NCI-H1436 treated with DMSO at 0.1 percent for 48 hours (cell line): ENCODE measurements around the gene ENPP6.

Experiments
- DNase-seq: peaks from one replicate; lab custom pipeline; 2025; lab: John Stamatoyannopoulos, UW

ENPP6 gene

DNA sequence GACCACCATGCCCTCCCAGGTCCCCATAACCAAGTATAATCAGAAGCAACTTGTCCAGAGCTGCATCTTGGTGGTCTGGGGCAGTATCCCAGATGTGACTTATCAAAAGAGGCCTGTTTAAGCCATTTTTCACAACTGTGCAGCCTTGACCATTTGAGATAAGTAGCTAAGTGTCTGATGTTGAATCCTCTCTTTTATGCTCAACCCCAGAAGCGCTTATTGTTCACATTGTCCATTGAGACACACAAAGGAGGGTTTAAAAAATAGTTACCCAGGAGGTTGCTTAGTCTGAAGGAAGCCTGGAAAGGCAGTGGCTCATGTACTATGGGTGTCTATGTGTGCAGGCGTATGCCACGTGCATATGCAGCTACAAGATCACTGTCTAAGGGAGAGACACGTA, 27.0 kb downstream of the ENPP6 start:
- DNase-seq = no peak

DNA sequence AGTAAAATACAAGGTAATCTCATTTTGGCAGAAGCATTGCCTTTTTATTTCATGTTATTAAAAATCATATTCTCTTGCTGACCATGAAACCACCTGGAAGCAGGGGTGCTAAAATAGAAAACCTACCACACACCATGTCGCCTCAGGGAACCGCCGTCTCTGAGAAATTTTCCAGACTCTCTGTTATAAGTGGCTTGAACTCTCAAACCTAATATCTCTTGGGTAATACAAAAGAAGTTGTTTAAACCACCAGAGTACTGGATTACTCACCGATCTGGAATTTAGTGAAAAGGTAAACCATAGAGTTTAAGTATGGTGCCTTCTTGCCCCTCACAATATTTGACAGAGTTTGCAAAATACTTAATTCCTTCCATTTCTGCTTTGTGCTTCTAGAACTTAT, 27.7 kb downstream of the ENPP6 start:
- DNase-seq = no peak

DNA sequence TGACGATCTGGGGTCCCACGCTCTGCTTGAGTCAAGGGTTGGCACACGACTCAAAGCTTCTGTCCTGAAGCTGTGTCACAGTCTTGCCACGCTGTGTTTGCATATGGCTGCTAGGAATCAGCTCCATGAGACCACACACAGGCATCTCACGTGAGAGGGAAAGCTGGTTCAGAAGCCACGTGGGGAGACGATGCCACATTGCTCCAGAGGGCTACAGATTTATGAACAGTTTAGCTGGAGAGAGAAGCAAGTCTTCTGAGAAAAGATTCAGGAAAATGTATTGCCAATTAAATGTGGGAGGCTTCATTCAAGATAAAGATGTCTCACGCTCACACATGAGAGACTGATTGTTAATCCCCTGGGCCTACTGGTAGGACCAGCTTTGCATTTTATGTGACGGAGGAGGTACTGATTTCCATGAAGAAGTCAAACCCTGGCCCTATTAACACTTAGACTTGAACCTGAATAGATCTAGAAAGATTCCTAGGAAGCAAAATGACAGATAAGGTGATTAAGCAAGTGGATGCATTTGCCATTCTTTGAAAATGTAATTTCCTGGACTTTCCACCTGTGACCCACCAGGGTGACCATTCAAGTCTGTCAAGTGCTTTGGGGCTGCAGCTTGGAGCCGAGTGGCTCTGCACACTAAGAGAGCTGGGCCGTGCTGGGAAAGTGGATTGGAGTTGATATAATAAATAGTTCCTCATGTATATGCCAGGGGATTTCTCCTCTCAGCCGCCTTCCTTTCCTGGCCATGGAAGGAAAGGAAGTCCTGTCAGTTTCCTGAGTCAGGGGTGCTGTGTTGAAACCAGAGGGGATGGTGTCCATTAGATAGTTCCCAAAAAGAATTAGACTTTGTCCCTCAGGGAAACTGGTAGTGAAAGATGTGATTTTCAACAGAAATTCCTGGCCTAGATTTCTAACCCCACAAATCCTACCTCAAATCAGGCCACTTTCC, 29.0 kb downstream of the ENPP6 start:
- DNase-seq = no peak

DNA sequence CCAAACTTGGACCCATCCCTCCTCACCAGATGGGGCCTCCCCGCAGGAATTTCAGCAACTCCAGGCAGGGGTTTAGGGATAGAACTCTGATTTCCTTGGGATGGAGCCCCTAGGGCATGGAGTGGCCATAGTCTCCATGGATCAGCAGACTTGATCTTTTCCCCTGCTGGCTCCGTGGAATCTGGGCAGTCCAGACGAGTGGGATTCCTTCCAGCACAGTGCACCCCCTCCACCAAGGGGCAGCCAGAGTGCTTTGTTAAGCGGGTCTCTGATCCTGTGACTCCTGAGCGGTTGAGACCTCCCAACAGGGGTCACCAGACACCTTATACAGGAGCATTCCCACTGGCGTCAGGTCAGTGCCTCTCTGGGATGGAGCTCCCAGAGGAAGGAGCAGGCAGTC, 40.4 kb downstream of the ENPP6 start:
- no peak for DNase-seq

DNA sequence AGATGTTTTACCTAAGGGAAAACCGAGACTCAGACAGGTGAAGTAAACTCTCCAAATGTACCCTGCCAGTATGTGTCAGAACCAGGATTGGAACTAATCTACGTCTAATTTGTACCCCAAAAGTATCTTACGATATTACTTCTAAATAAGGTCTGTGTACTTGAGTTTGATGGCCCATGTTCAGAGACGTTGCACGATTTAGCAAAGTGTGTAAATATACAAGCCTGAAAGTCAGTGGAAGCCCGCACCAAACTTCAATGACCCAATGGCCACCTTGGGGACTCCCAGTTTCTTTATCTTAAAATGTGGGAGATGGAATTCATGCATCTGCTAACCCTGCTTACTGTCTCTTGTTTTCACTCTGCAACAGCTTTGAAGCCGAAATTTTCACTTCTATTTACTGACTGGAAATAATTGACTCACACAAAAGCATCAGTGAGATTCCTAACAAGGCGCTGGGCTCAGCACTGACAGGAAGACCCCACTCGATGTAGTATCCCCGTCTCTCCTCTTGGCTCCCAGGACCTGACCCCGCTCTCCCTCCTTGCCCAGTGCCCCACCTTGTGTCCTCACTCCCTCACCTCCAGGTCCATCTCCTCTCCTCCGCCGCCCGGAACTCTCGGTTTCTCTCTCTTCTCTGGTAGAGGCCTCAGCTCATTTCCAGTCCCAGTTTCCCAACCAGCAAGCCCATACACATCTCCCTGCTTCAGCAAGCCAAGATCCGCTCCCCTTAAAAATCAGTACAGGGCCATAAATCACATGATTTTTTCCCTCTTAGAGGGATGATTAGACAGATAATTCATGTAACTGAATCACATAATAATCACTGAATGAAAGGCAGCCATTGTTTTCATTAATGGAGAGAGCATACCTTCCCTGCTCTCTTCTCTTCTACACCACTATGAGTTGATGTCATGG, 42.8 kb downstream of the ENPP6 start:
- DNase-seq = no peak

DNA sequence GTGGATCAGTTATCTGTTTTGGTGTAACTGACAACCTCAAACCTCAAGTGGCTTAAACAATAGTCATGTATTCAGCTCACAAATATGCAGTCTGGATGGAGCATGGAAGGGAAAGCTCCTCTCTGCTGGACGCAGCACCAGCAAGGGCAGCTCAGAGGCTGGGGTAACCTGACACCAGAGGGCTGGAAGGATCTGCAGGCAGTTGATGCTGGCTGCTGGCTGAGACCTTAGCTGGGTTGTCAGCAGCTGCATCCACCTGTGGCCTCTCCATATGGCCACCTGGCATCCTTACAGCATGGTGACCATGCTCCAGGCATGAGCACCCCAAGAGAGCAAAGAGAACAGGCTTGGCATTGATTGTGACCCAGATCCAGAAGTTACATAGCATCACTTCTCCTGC, 46.7 kb downstream of the ENPP6 start:
- no peak for DNase-seq

DNA sequence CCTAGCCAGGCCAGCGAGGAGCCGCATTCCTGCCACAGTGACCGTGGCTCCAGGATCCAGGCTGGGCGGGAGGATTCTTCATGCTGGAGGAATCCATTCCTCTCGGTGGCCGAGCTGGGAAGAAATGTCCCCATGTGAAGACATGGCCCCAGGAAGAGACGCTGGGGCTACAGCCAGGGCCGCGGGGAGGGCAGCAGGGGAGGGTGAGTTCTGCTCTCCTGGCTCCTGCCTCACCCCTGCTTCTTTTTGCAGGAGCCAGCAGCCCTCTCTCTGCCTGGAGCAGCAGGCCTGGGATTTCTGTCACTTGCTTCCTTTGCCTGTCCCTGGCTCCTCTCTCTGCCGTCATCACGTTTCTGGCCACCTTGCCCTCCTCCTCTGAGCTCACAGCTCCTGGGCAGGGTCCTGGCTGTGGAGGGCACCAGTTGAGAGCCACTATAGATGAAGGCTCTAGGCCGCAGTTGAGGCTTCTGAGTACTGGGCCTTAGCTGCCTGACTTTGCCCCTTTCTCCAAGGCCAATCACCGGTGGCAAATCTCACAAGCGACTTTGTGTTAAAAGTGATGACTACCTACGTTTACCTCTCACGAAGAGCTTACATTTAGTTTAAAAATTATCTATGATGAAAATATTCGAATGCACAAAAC, 48.3 kb downstream of the ENPP6 start:
- no peak for DNase-seq

DNA sequence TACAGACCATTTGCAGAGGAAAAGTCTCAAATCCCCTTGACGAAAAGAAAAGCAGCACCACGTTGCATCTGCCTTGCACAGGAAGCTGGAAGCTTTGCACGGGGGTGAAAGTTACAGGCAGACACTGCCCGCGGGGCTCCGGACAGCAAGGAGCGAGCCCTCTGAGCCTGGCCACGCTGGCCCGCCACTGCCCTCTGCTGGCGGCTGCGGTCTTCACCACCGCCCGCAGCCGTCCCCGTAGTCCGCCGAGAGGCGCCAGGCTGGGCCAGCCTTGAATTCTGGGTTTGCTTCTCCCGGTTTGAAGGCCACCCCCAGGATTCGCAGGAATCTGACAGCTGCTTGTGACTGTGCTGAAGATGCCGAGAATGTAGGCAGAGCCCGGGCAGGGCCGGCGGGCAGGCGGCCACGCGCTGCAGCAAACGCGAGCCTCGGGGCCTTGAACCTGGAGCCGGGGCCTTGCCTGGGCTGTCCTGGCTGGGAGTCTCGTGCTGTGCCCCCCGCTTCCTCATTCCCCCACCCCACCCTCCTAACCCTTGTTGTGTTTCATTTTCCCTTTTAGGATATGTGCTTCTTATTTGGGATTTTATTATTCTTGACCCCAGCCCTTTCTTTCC, 49.2 kb downstream of the ENPP6 start:
- no peak for DNase-seq

DNA sequence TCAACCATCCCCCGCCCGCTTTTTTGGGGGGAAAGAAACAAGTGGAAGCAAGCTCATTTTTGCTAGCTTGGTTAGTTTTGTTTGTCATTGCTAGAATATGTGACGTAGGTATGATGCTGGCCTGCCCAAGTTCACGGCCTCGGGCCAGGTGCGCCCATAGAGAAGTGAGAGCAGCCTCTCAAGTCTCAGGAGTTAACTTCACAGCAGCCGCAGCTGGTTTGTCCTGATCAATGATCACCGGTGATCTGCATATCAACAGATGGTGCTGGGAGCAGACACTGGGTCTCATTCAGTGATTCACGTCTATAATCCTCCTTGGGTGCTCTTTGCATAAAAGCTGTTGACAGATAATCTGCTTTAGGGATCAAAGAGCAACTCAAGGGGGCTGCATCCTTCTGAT, 50.1 kb downstream of the ENPP6 start:
- no peak for DNase-seq

DNA sequence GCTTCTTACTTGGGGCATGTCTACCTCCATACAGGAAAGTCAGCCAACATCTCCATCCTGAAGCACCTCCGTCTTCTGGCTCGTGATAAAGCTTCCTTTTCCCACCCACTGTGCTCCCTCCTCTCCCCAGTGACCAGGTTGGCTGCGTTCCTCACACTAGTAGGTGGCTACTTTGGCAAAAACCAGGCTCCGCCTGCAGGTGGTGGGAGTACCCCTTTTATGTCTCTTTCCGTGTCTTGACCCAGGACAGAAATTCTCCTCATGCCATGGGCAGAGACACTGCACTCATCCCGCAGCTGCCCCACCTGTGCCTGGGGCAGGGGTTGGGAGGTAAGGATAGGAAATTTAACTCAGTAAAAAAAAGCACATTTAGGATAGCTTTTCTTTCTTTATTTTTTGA, 50.9 kb downstream of the ENPP6 start:
- DNase-seq = no peak

DNA sequence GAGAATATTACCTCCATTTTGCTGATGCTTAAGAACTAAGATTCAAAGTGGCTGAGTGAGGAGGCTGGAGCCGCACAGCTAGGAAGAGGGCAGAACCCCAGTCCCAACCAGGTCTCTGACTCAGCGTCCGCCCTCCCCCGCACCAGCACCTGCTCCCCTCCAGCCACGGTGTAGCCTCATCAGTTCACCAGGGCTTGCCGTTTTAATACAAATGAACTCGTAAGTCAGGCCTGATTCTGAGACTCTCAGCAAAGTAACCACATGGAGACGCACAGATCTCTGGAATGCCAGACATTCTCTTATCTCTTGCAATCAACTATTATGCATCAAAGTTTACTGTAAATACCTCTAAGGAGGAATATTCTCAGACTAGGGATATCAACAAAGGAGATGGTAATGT, 52.4 kb downstream of the ENPP6 start:
- DNase-seq = no peak

DNA sequence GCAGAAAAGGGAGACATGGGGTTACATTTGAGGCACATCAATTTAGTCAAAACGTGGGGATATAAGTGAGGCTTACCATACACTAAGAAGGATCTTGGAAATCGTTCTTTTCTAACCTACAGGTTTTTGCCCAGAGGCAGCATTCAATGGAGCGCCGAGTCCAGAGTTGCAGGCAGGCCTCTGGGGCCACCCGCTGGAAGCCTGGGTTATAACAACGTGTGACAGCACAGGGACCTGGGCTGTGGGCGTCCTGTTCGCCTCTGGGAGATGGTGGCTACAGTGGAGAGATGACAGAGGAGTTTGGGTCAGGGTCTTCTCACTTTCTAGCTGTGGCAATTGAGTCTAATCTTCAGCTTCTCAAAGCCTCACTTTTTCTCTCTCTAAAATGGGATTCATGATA, 53.9 kb downstream of the ENPP6 start:
- DNase-seq = no peak

DNA sequence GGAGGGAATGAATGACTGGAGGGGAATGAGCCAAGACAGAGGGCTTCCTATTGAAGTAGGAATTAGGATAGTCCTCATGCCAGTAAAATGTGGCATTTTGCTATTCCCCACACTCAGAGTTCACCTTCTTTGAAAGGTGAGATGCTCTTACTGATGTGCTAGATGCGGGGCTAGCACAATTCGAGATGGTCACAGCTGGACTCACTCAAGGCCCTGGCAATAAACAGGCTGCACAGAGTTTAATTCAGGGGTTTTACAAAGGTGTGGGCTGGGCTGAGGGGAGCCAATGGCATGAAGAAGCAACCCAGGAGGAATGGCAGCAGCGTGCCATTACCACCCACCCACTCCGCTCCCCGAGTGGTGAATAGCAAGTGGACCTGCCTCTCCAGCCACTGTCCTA, 55.1 kb downstream of the ENPP6 start:
- no peak for DNase-seq

DNA sequence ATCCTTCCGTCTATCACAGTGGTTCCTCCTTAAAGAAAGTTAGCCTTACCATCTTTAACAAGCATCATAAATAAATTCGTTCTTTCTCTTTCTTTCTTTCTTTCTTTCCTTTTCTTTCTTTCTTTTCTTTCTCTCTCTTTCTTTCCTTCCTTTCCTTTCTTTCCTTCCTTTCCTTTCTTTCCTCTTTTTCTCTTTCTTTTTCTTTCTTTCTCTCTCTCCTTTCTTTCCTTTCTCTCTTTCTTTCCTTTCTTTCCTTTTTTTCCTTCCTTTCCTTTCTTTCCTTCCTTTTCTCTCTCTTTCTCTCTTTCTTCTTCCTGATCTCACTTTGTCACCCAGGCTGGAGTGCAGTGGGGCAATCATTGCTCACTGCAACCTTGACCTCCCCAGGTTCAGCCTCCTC, 60.4 kb downstream of the ENPP6 start:
- no peak for DNase-seq

DNA sequence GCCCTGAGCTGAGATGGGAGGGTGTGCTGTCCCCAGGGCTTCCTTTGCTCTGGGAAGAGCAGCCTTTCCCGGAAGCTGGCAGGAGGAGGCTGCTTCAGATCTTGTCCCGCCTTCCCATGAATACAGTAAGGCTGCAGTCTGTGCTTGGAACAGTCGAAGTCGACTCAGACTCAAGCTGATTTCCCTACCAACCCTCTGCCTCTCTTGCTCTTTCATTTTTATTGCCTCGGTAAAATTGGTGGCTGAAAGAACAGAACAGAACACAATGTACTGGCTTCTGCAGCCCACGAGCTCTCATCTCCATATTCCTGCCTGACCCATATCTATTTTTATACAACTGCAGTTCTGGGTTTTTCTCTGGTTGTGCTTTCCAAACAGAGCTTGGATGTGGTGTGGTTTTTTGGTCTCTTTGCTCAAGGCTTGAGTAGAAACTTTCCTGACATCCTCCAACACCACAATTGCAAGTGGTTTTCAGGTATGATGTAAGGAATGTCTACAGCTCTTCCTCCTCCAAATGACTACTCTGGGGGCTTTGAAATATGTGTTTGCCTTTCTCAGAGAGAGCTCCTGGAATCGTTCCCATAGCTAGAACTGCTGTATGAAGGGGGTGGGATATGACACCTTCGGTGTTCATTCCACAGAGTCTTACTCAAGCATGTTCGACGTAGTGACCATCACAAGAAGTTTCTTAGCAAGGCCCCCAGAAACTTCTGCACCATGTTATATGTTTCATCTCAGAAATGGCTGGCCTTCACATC, 61.3 kb downstream of the ENPP6 start:
- no peak for DNase-seq

DNA sequence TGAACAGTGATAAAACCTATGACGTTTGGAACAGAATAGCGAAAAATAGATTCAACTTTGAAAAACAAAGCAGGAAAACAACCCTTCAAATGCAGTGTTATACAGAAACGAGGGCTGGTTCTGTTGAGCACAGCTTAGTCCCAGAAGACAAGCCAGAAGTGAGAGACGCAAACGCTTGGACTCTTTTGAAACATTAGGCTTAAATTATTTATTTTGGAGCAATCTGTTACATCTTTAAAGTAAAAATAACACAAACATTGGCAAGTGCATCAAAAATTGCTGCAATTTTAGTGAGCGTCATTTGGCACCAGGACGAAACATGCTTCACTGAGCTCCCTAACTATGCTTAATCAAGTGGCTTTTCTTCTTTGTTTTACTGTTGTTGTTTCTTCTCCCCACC, 63.5 kb downstream of the ENPP6 start:
- no peak for DNase-seq

DNA sequence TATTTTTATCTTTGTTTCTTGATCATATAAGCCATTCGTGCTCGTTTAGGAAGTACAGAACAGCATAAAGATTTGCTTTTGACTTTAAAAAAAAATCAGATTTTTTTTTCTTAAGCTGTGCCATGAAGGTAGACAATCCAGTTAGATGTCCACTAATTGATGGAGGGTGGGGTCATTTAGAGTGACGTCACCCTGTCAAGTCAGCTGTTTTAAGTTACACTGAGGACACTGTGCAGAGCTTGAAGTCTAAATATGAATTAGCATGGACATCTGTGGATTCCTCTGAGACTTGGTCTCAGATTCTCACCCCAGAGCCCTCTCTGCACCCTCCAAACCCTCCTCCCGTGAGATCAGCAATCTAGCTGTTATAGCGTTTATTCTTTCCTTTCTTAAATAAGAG, 63.9 kb downstream of the ENPP6 start:
- DNase-seq = no peak

DNA sequence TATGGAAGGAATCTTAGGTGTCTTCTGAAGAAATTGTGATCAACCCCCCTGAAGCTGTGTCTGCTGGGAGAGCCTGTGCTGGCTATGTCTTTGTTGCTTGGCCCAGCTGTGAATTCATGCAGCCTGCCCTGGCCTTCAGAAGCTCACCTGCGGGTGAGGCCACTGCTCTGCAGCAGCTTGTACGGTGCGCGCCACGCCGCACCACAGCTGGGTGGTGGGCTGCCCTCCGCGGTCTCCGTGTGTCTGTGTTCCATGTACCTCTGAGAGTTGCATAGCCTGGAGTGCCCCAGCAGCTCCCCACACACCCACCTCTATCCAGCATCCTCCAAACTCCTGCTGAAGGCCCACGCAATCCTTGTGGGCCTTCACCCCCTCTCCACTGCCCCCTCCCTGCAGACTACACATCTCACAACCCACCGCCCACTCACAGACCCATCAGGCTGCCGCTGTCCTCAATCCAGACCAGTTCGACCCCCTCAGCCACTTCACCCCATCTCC, 65.6 kb downstream of the ENPP6 start:
- no peak for DNase-seq

DNA sequence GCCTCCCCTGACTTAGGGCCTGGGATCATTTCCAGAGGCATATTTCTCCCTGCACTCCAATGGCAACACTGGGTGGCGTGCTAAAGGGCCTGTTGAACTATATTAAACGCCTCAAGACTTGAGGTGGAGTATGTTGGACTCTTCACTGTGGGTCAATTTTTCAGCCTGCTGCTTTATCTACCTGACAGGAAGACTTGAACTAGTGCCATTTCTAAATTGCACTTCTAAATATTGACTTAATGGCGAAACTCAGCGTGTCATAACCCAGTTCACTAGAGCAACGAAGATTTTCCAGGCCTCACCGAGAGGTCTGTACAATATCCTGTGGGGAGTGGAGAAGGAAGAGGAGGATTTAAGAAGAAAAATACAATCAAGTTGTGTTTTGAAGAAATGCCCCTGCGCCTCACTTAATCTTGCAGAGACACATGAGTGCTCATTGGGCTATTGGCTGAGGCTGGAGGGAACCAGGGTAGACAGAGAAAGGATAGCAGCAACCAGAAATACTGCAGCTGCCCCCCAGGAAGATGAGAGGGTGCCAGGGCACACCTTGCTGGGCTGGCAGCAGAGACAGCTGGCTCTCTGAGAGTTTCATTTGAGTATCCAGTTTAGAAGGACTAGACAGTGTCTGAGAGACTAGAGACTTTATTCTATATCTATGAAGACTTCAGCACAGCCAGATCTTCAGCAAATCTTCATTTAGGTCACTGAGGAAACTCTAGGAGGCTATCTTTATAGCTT, 67.4 kb downstream of the ENPP6 start:
- DNase-seq = no peak
